ENCODE results near the gene PKP4. TPM values are rescaled to one million over a fixed set of nuclear protein-coding genes. Genes with fewer than 3 reads are reported as not detected.

The PKP4 gene
- total RNA-seq, 1 experiment from 2014 or later = not detected

- DNase-seq = no peak
- H3K36me3 ChIP-seq (ENCODE audit: insufficient read depth, low read length) = no peaks in the 10 kb centered on the region
- H3K9me3 ChIP-seq (ENCODE audit: low read length) = no peaks in the 10 kb centered on the region
- no peak overlapping the region for H3K4me3 ChIP-seq (ENCODE audit: low read length)
- no peak overlapping the region for H3K27ac ChIP-seq (ENCODE audit: low read length)
- H4K20me1 ChIP-seq (ENCODE audit: insufficient read depth, low read depth, low read length) = no peaks in the 10 kb centered on the region
- no peaks in the 10 kb centered on the region for H3K4me1 ChIP-seq (ENCODE audit: low read length)
- H3K4me2 ChIP-seq (ENCODE audit: low read depth, low read length, poor library complexity, severe bottlenecking) = no peak overlapping the region
- no peak overlapping the region for H3K9ac ChIP-seq (ENCODE audit: low read length)
- no peaks in the 10 kb centered on the region for H3K27me3 ChIP-seq (ENCODE audit: low read length)
- no peak overlapping the region for H2AFZ ChIP-seq (ENCODE audit: low read length)
- no peaks in the 10 kb centered on the region for H3K9me2 ChIP-seq (replicated peaks; ENCODE audit: insufficient read depth, low read length)
- no peaks in the 10 kb centered on the region for H3K79me2 ChIP-seq (ENCODE audit: low read length)
Observed at GRCh38 chr2:158580760-158581159, 124.0 kb downstream of the PKP4 start.

- H3K9ac ChIP-seq (ENCODE audit: low read length) = no peak overlapping the region
Observed at GRCh38 chr2:158582670-158583069, 125.9 kb downstream of the PKP4 start.

GRCh38 chr2:158583923-158584322, 127.2 kb downstream of the PKP4 start:
- no peaks in the 10 kb centered on the region for H3K79me2 ChIP-seq (ENCODE audit: low read length)
- H3K4me2 ChIP-seq (ENCODE audit: low read depth, low read length, poor library complexity, severe bottlenecking) = no peak overlapping the region
- no peaks in the 10 kb centered on the region for H3K27me3 ChIP-seq (ENCODE audit: low read length)
- H3K9ac ChIP-seq (ENCODE audit: low read length) = no peak overlapping the region
- DNase-seq = no peak
- no peaks in the 10 kb centered on the region for H3K9me2 ChIP-seq (replicated peaks; ENCODE audit: insufficient read depth, low read length)
- H3K27ac ChIP-seq (ENCODE audit: low read length) = no peak overlapping the region
- H3K4me3 ChIP-seq (ENCODE audit: low read length) = no peak overlapping the region
- no peaks in the 10 kb centered on the region for H3K36me3 ChIP-seq (ENCODE audit: insufficient read depth, low read length)
- no peak overlapping the region for H2AFZ ChIP-seq (ENCODE audit: low read length)
- no peaks in the 10 kb centered on the region for H4K20me1 ChIP-seq (ENCODE audit: insufficient read depth, low read depth, low read length)
- no peaks in the 10 kb centered on the region for H3K9me3 ChIP-seq (ENCODE audit: low read length)
- no peaks in the 10 kb centered on the region for H3K4me1 ChIP-seq (ENCODE audit: low read length)

More at GRCh38 chr2:158582670-158583069, 125.9 kb downstream of the PKP4 start:
- no peak overlapping the region for H3K4me3 ChIP-seq (ENCODE audit: low read length)
- no peak for DNase-seq
- H3K79me2 ChIP-seq (ENCODE audit: low read length) = no peaks in the 10 kb centered on the region
- H4K20me1 ChIP-seq (ENCODE audit: insufficient read depth, low read depth, low read length) = no peaks in the 10 kb centered on the region
- H3K9me2 ChIP-seq (replicated peaks; ENCODE audit: insufficient read depth, low read length) = no peaks in the 10 kb centered on the region
- no peaks in the 10 kb centered on the region for H3K4me1 ChIP-seq (ENCODE audit: low read length)
- H3K9me3 ChIP-seq (ENCODE audit: low read length) = no peaks in the 10 kb centered on the region
- H3K36me3 ChIP-seq (ENCODE audit: insufficient read depth, low read length) = no peaks in the 10 kb centered on the region
- no peak overlapping the region for H3K27ac ChIP-seq (ENCODE audit: low read length)
- no peaks in the 10 kb centered on the region for H3K27me3 ChIP-seq (ENCODE audit: low read length)
- H3K4me2 ChIP-seq (ENCODE audit: low read depth, low read length, poor library complexity, severe bottlenecking) = no peak overlapping the region
- H2AFZ ChIP-seq (ENCODE audit: low read length) = no peak overlapping the region

GRCh38 chr2:158586491-158586890, 129.7 kb downstream of the PKP4 start:
- H3K4me3 ChIP-seq (ENCODE audit: low read length) = no peak overlapping the region
- H3K4me2 ChIP-seq (ENCODE audit: low read depth, low read length, poor library complexity, severe bottlenecking) = no peak overlapping the region
- H2AFZ ChIP-seq (ENCODE audit: low read length) = no peak overlapping the region
- H3K4me1 ChIP-seq (ENCODE audit: low read length) = no peaks in the 10 kb centered on the region
- no peaks in the 10 kb centered on the region for H3K27me3 ChIP-seq (ENCODE audit: low read length)
- no peaks in the 10 kb centered on the region for H3K9me3 ChIP-seq (ENCODE audit: low read length)
- H4K20me1 ChIP-seq (ENCODE audit: insufficient read depth, low read depth, low read length) = no peaks in the 10 kb centered on the region
- no peak overlapping the region for H3K9ac ChIP-seq (ENCODE audit: low read length)
- no peak for DNase-seq
- H3K79me2 ChIP-seq (ENCODE audit: low read length) = no peaks in the 10 kb centered on the region
- H3K27ac ChIP-seq (ENCODE audit: low read length) = no peak overlapping the region
- H3K9me2 ChIP-seq (replicated peaks; ENCODE audit: insufficient read depth, low read length) = no peaks in the 10 kb centered on the region
- no peaks in the 10 kb centered on the region for H3K36me3 ChIP-seq (ENCODE audit: insufficient read depth, low read length)

- Histone ChIP-seq H3K9me2 (replicated peaks; ENCODE audit: insufficient read depth, low read length) (no peaks in the 10 kb centered on the region), H3K79me2 (ENCODE audit: low read length) (no peaks in the 10 kb centered on the region), H3K4me2 (ENCODE audit: low read depth, low read length, poor library complexity, severe bottlenecking) (no peak overlapping the region), H2AFZ (ENCODE audit: low read length) (no peak overlapping the region), H3K4me3 (ENCODE audit: low read length) (no peak overlapping the region), H3K9me3 (ENCODE audit: low read length) (no peaks in the 10 kb centered on the region), H4K20me1 (ENCODE audit: insufficient read depth, low read depth, low read length) (no peaks in the 10 kb centered on the region), H3K9ac (ENCODE audit: low read length) (no peak overlapping the region), H3K4me1 (ENCODE audit: low read length) (no peaks in the 10 kb centered on the region), H3K27me3 (ENCODE audit: low read length) (no peaks in the 10 kb centered on the region), H3K27ac (ENCODE audit: low read length) (no peak overlapping the region), H3K36me3 (ENCODE audit: insufficient read depth, low read length) (no peaks in the 10 kb centered on the region)
- DNase-seq = no peak
Observed at GRCh38 chr2:158589303-158589702, 132.6 kb downstream of the PKP4 start.

- H3K9me3 ChIP-seq (ENCODE audit: low read length) = no peaks in the 10 kb centered on the region
- no peaks in the 10 kb centered on the region for H3K79me2 ChIP-seq (ENCODE audit: low read length)
- H3K27me3 ChIP-seq (ENCODE audit: low read length) = no peaks in the 10 kb centered on the region
- H3K9me2 ChIP-seq (replicated peaks; ENCODE audit: insufficient read depth, low read length) = no peaks in the 10 kb centered on the region
- H3K36me3 ChIP-seq (ENCODE audit: insufficient read depth, low read length) = no peaks in the 10 kb centered on the region
- H3K9ac ChIP-seq (ENCODE audit: low read length) = no peak overlapping the region
- H3K27ac ChIP-seq (ENCODE audit: low read length) = no peak overlapping the region
- H2AFZ ChIP-seq (ENCODE audit: low read length) = no peak overlapping the region
- no peaks in the 10 kb centered on the region for H3K4me1 ChIP-seq (ENCODE audit: low read length)
- no peak overlapping the region for H3K4me3 ChIP-seq (ENCODE audit: low read length)
- H4K20me1 ChIP-seq (ENCODE audit: insufficient read depth, low read depth, low read length) = no peaks in the 10 kb centered on the region
- no peak overlapping the region for H3K4me2 ChIP-seq (ENCODE audit: low read depth, low read length, poor library complexity, severe bottlenecking)
- DNase-seq = no peak
Observed at GRCh38 chr2:158598862-158599517, 142.2 kb downstream of the PKP4 start.

DNA sequence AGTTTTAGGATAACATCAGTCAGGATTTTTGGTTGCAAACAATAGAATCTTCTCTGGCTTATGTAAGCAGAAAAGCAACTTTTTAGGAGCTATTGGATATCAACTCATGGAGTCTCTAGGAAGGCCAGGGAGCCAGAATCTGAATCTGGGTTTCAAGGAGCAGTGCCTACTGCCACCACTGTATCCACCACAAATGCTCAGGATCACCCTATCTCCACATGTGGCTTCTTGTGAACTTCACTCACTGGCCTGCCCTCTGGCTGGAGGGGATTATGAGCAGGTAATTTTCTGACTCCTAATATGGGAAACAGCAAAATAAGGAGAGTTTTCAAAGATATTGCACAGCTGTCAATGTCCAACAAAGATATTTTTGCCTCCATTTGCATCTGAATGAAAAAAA, 142.9 kb downstream of the PKP4 start:
- Histone ChIP-seq H3K4me3 (ENCODE audit: low read length) (no peak overlapping the region), H4K20me1 (ENCODE audit: insufficient read depth, low read depth, low read length) (no peaks in the 10 kb centered on the region), H3K27me3 (ENCODE audit: low read length) (no peaks in the 10 kb centered on the region), H2AFZ (ENCODE audit: low read length) (no peak overlapping the region), H3K79me2 (ENCODE audit: low read length) (no peaks in the 10 kb centered on the region), H3K36me3 (ENCODE audit: insufficient read depth, low read length) (no peaks in the 10 kb centered on the region), H3K4me2 (ENCODE audit: low read depth, low read length, poor library complexity, severe bottlenecking) (no peak overlapping the region), H3K4me1 (ENCODE audit: low read length) (no peaks in the 10 kb centered on the region), H3K9me2 (replicated peaks; ENCODE audit: insufficient read depth, low read length) (no peaks in the 10 kb centered on the region), H3K27ac (ENCODE audit: low read length) (no peak overlapping the region), H3K9ac (ENCODE audit: low read length) (no peak overlapping the region), H3K9me3 (ENCODE audit: low read length) (no peaks in the 10 kb centered on the region)
- no peak for DNase-seq

- no peaks in the 10 kb centered on the region for H3K36me3 ChIP-seq (ENCODE audit: insufficient read depth, low read length)
- no peaks in the 10 kb centered on the region for H3K79me2 ChIP-seq (ENCODE audit: low read length)
- H3K27ac ChIP-seq (ENCODE audit: low read length) = no peak overlapping the region
- no peaks in the 10 kb centered on the region for H4K20me1 ChIP-seq (ENCODE audit: insufficient read depth, low read depth, low read length)
- no peak for DNase-seq
- no peak overlapping the region for H3K4me2 ChIP-seq (ENCODE audit: low read depth, low read length, poor library complexity, severe bottlenecking)
- no peaks in the 10 kb centered on the region for H3K4me1 ChIP-seq (ENCODE audit: low read length)
- H2AFZ ChIP-seq (ENCODE audit: low read length) = no peak overlapping the region
- H3K9ac ChIP-seq (ENCODE audit: low read length) = no peak overlapping the region
- H3K9me3 ChIP-seq (ENCODE audit: low read length) = no peaks in the 10 kb centered on the region
- H3K27me3 ChIP-seq (ENCODE audit: low read length) = no peaks in the 10 kb centered on the region
- H3K4me3 ChIP-seq (ENCODE audit: low read length) = no peak overlapping the region
- no peaks in the 10 kb centered on the region for H3K9me2 ChIP-seq (replicated peaks; ENCODE audit: insufficient read depth, low read length)
Observed at GRCh38 chr2:158600155-158600802, 143.5 kb downstream of the PKP4 start.
